Hepatocyte (in vitro differentiated cells): Measurements from ENCODE around the gene IL11RA. TPM values are rescaled to one million over a fixed set of nuclear protein-coding genes. Genes with fewer than 3 reads are reported as not detected.

Source experiments
- DNase-seq: peaks from one replicate; pipeline ENCODE4 v3.0.0-alpha.2; 2016; ENCODE audit warnings: low spot score
- H2AFZ ChIP-seq: fragments of 200-600 bp; sonication (generic); 2 replicates; pipeline ENCODE4 v1.6.0; 2016; ENCODE audit warnings: antibody characterized with exemption, mild to moderate bottlenecking
- H3K27ac ChIP-seq: fragments of 200-600 bp; sonication (generic); 2 replicates; pipeline ENCODE4 v1.5.1; 2016; ENCODE audit warnings: mild to moderate bottlenecking
- H3K27me3 ChIP-seq: fragments of 200-600 bp; sonication (generic); 2 replicates; pipeline ENCODE4 v1.6.1; 2016
- H3K36me3 ChIP-seq: fragments of 200-600 bp; sonication (generic); replicated peaks from 2 replicates; pipeline ENCODE4 v1.5.1; 2016; ENCODE audit warnings: low read depth; ENCODE audit not compliant: insufficient read depth
- H3K4me1 ChIP-seq: fragments of 200-600 bp; sonication (generic); 2 replicates; pipeline ENCODE4 v1.5.1; 2016; ENCODE audit warnings: mild to moderate bottlenecking, moderate library complexity; ENCODE audit not compliant: insufficient read depth
- H3K4me2 ChIP-seq: fragments of 200-600 bp; sonication (generic); 2 replicates; pipeline ENCODE4 v1.6.0; 2016
- H3K4me3 ChIP-seq: fragments of 200-600 bp; sonication (generic); 2 replicates; pipeline ENCODE4 v1.5.1; 2016; ENCODE audit warnings: mild to moderate bottlenecking
- H3K79me2 ChIP-seq: fragments of 200-600 bp; sonication (generic); 2 replicates; pipeline ENCODE4 v1.6.0; 2017; ENCODE audit warnings: mild to moderate bottlenecking
- H3K9me2 ChIP-seq: fragments of 200-600 bp; sonication (generic); replicated peaks from 2 replicates; pipeline ENCODE4 v1.6.0; 2017; ENCODE audit warnings: mild to moderate bottlenecking; ENCODE audit not compliant: insufficient read depth
- H3K9me3 ChIP-seq: fragments of 200-600 bp; sonication (generic); 2 replicates; pipeline ENCODE4 v1.5.1; 2016; ENCODE audit warnings: low read depth, mild to moderate bottlenecking
- H4K20me1 ChIP-seq: fragments of 200-600 bp; sonication (generic); 2 replicates; pipeline ENCODE4 v1.6.0; 2016; ENCODE audit warnings: mild to moderate bottlenecking; ENCODE audit not compliant: insufficient read depth, poor library complexity, severe bottlenecking
- EZH2 ChIP-seq: fragments of 200-600 bp; sonication (generic); IDR thresholded peaks from 2 replicates; pipeline ENCODE4 v1.6.1; 2016; ENCODE audit warnings: antibody characterized with exemption, mild to moderate bottlenecking, borderline replicate concordance
- EZH2phosphoT487 ChIP-seq: fragments of 200-600 bp; sonication (generic); IDR thresholded peaks from one replicate; pipeline ENCODE4 v1.6.1; 2018; ENCODE audit warnings: antibody characterized with exemption, mild to moderate bottlenecking, low read depth, moderate library complexity; ENCODE audit not compliant: unreplicated experiment, severe bottlenecking
- WGBS: methylation state at CpG from one replicate; pipeline ENCODE4 v1.1.6; 2016; ENCODE audit warnings: low lambda C conversion rate; ENCODE audit errors: missing lambda C conversion rate; 5-methylcytosine and 5-hydroxymethylcytosine counted together
- polyA plus RNA-seq: library from polyadenylated mRNA; unstranded; fragments of >200 nt; fragmentation: Nextera tagmentation; extraction: Ambion mirVana; gene quantifications from 2 replicates; pipeline ENCODE4 v1.2.1, GENCODE V29; 2016
- total RNA-seq: library from RNA; depleted of rRNA; stranded (reverse); fragments of >200 nt; gene quantifications from 2 replicates; pipeline ENCODE4 v1.2.3, GENCODE V29; 2014
- TF ChIP-seq, protein P1 (sequence below): fragments of 200-600 bp; sonication (generic); IDR thresholded peaks from 2 replicates; pipeline ENCODE4 v1.5.1; 2016; ENCODE audit warnings: antibody characterized with exemption, mild to moderate bottlenecking; ENCODE audit not compliant: poor library complexity

IL11RA gene
- total and polyA plus RNA-seq, 2 experiments from 2014 or later, result 74.6 to 97.2 TPM

DNA sequence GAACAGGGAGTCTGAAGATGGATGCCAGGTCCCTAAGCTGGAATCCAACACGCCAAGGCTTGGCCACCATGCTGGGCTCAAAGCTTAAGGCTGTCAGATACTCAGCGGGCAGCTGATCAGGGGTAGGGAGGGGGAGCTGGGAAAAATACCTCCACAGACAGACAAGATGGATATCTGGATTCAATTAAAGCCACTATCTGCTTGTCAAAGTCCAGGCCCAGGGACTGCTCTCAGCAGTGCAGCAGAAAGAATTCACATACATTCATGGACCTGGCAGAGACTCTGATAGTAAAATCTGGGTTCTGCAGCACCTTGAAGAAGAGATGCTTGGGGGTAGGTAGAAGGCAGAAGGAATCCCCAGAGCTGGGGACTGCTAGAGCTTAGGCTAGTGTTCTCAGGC is 36.9 kb upstream of the IL11RA start:
- peaks cover 22% of the 10 kb centered on the region for H3K79me2 ChIP-seq
- H3K4me2 ChIP-seq, result no peak overlapping the region
- no peak overlapping the region for H3K4me3 ChIP-seq
- no peaks in the 10 kb centered on the region for H3K9me3 ChIP-seq
- DNase-seq, result no peak
- no peak overlapping the region for H3K27ac ChIP-seq
- no peaks in the 10 kb centered on the region for H4K20me1 ChIP-seq
- H3K4me1 ChIP-seq, result peaks cover 10% of the 10 kb centered on the region
- no peak for TF ChIP-seq EZH2
- no peak for TF ChIP-seq EZH2phosphoT487
- TF ChIP-seq, protein P1, sequence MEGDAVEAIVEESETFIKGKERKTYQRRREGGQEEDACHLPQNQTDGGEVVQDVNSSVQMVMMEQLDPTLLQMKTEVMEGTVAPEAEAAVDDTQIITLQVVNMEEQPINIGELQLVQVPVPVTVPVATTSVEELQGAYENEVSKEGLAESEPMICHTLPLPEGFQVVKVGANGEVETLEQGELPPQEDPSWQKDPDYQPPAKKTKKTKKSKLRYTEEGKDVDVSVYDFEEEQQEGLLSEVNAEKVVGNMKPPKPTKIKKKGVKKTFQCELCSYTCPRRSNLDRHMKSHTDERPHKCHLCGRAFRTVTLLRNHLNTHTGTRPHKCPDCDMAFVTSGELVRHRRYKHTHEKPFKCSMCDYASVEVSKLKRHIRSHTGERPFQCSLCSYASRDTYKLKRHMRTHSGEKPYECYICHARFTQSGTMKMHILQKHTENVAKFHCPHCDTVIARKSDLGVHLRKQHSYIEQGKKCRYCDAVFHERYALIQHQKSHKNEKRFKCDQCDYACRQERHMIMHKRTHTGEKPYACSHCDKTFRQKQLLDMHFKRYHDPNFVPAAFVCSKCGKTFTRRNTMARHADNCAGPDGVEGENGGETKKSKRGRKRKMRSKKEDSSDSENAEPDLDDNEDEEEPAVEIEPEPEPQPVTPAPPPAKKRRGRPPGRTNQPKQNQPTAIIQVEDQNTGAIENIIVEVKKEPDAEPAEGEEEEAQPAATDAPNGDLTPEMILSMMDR, result no peak
- no peaks in the 10 kb centered on the region for H3K36me3 ChIP-seq
- 61% methylated on average over 2 of the region's 2 CpGs for WGBS
- no peaks in the 10 kb centered on the region for H3K27me3 ChIP-seq
- no peak overlapping the region for H2AFZ ChIP-seq
- no peaks in the 10 kb centered on the region for H3K9me2 ChIP-seq

DNA sequence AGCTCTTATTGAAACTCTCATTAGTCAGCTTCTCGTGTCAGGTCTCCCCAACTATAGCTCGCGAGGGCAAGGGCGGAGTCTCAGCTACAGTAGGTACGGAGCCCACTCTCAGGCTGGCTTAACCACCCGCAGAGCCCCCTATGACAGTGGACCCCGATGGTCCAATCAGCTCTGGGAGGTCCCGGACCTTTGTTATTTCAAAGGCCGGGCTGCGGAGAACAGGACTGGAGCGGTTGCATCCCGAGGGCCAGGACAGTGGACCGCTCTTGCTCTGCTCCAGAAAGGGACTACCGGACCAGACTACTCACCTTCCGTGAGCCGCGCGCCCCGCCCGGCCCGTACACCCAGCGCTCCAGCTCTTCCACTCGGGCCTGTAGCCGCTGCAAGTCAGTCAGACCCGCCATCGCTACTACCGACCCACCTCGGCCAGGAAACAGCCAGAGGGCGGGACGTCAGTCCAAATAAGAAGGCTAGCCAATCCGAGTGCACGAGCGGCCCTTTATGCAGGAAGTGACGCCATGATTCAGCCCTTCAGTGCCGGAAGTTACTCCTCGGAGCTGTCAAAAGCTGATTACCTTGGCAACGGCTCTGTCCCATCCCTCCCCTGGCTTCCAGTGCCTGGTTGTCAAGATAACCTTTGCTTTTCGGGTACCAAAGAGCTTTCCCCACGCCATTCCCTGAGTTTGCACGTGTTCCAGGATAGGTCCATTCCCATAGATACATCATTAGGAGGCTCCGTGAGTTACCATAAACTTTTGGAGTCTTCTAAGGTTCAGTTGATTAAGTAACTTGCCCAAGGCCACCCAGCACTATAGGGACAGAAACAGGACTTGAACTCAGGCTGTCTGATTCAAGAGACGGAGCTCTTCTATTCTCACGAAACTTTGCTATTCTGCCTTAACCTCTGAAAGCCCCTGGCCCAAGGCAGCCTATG is 31.7 kb upstream of the IL11RA start, which contains the start of gene DCTN3:
Gene DCTN3, minus strand, starts transcription at position 435 of the 934 bp plus-strand sequence. Its CDS starts 31 bp downstream, at position 404.
- H3K9me2 ChIP-seq, result no peaks in the 10 kb centered on the region
- peak within 1 kb of the TSS; percentile 86 for H2AFZ ChIP-seq
- TF ChIP-seq EZH2phosphoT487, result no peak
- TF ChIP-seq EZH2, result no peak
- TF ChIP-seq, protein P1, result no peak
- peak within 1 kb of the TSS; percentile 82 for H3K4me2 ChIP-seq
- no peaks in the 10 kb centered on the region for H4K20me1 ChIP-seq
- H3K27me3 ChIP-seq, result peaks cover 27% of the 10 kb centered on the region
- no peaks in the 10 kb centered on the region for H3K36me3 ChIP-seq
- H3K4me3 ChIP-seq, result peak within 1 kb of the TSS; percentile 50
- DNase-seq, result peak; percentile 97
- peaks cover 5% of the 10 kb centered on the region for H3K4me1 ChIP-seq
- 8% methylated on average over 43 of the region's 43 CpGs for WGBS
- peaks cover 10% of the 10 kb centered on the region for H3K79me2 ChIP-seq
- no peaks in the 10 kb centered on the region for H3K9me3 ChIP-seq
- no peak within 1 kb of the TSS for H3K27ac ChIP-seq

DNA sequence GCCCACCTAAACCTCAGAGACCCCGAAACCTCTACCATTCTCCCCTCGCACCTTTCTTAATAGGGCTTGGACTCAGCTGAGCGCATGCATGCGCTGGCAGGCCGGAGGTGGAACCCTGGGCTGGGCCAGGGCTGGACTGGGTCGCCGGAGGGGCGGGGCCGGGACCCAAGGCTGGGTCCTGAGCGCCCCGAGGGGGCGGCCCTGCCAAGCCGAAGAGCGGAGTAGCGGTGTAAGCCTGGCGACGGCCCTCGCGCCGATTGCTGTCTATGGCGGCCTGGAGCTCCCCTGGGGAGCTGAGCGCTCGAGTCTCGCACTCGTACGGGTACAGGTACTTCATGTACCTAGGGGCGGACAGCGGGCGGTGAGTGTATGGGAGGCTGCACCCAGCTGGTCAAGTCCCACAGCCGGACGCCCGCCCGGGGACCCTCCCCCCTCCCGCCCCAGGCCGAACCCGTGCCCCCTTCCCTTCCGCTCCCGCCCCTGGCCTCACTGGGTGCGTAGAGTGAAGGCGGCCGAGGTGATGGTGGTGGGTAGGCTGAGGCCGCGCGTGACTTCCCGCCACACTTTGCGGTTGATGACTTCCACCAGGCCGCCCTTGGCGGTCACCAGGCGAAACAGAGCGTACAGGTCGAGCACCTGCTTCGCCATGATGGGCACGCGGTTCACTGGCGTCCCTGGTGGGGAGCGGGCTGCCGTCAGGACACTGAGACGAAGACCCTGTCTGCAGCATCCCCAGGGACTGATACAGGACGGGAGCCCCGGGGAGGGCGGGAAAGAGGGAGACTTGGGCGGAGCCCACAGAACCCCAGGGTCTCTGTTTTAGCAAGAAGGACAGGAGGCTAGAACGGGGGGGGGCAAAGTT is 28.4 kb upstream of the IL11RA start:
- Histone ChIP-seq H3K27ac (no peak overlapping the region), H3K79me2 (peaks cover 10% of the 10 kb centered on the region), H3K9me3 (no peaks in the 10 kb centered on the region), H2AFZ (no peak overlapping the region), H3K4me3 (no peak overlapping the region), H3K4me1 (peaks cover 5% of the 10 kb centered on the region), H3K9me2 (no peaks in the 10 kb centered on the region), H3K27me3 (peaks cover 60% of the 10 kb centered on the region), H3K4me2 (no peak overlapping the region), H3K36me3 (no peaks in the 10 kb centered on the region), H4K20me1 (no peaks in the 10 kb centered on the region)
- WGBS, result 91% methylated on average over 39 of the region's 63 CpGs
- DNase-seq, result no peak
- TF ChIP-seq, protein P1, result no peak
- TF ChIP-seq EZH2 (no peak), EZH2phosphoT487 (no peak)
